ENCODE results near the gene DMRTA2. TPM values are rescaled to one million over a fixed set of nuclear protein-coding genes. Genes with fewer than 3 reads are reported as not detected.

DMRTA2 gene
- total RNA-seq, 4 donors from 2014 or later: not detected

- Histone ChIP-seq H3K4me3 (no peak overlapping the region), H3K9me3 (peaks cover 0 to 14% (median 11%) of the 10 kb centered on the region in 4 donors), H3K36me3 (no peaks in the 10 kb centered on the region), H3K4me1 (no peaks in the 10 kb centered on the region), H3K27me3 (no peaks in the 10 kb centered on the region), H3K27ac (replicated peaks in 1 of 4) (no peak overlapping the region)
- intact Hi-C loops (cut with DNase I): no loop called here
- TF ChIP-seq POLR2A (IDR thresholded peaks at IDR 0.05; ENCODE audit: low read depth) (no peak), CTCF (IDR thresholded peaks at IDR 0.05) (no peak), EP300 (IDR thresholded peaks at IDR 0.05) (no peak), POLR2AphosphoS5 (IDR thresholded peaks at IDR 0.05) (no peak)
- WGBS: 96% methylated on average over 2 of the region's 2 CpGs
- DNase-seq (ENCODE audit: extremely low spot score): no peak
Observed at GRCh38 chr1:50378770-50379169, 44.5 kb downstream of the DMRTA2 start.

- Histone ChIP-seq H3K36me3 (no peaks in the 10 kb centered on the region), H3K4me1 (peaks cover 0 to 2% (median under 1%) of the 10 kb centered on the region in 4 donors), H3K9me3 (peaks cover 0 to 14% (median 11%) of the 10 kb centered on the region in 4 donors), H3K4me3 (no peak overlapping the region), H3K27me3 (peaks cover 0 to 34% (median 2%) of the 10 kb centered on the region in 4 donors), H3K27ac (replicated peaks in 1 of 4) (no peak overlapping the region)
- no peak for TF ChIP-seq CTCF (IDR thresholded peaks at IDR 0.05)
- TF ChIP-seq EP300 (IDR thresholded peaks at IDR 0.05): no peak
- 75% methylated on average over 1 of the region's 1 CpG for WGBS
- DNase-seq (ENCODE audit: extremely low spot score): no peak
- intact Hi-C loops (cut with DNase I): no loop called here
Observed at GRCh38 chr1:50373532-50373931, 49.7 kb downstream of the DMRTA2 start.

GRCh38 chr1:50371749-50372148 is 51.5 kb downstream of the DMRTA2 start:
- intact Hi-C loops (cut with DNase I): no loop called here
- H3K27me3 ChIP-seq: peaks cover 0 to 52% (median 2%) of the 10 kb centered on the region in 4 donors
- WGBS: 59% methylated on average over 3 of the region's 3 CpGs
- H3K4me3 ChIP-seq: no peak overlapping the region
- no peak for DNase-seq (ENCODE audit: extremely low spot score)
- peaks cover 0 to 14% (median 11%) of the 10 kb centered on the region in 4 donors for H3K9me3 ChIP-seq
- TF ChIP-seq CTCF (IDR thresholded peaks at IDR 0.05) (no peak), EP300 (IDR thresholded peaks at IDR 0.05) (no peak), POLR2A (IDR thresholded peaks at IDR 0.05; ENCODE audit: low read depth) (no peak), POLR2AphosphoS5 (IDR thresholded peaks at IDR 0.05) (no peak)
- H3K27ac ChIP-seq (replicated peaks in 1 of 4): no peak overlapping the region
- peaks cover 0 to 8% (median 7%) of the 10 kb centered on the region in 4 donors for H3K4me1 ChIP-seq
- H3K36me3 ChIP-seq: no peaks in the 10 kb centered on the region

GRCh38 chr1:50369830-50370229 is 53.4 kb downstream of the DMRTA2 start:
- H3K36me3 ChIP-seq: no peaks in the 10 kb centered on the region
- peaks cover 0 to 68% (median 2%) of the 10 kb centered on the region in 4 donors for H3K27me3 ChIP-seq
- WGBS: 85% methylated on average over 6 of the region's 7 CpGs
- H3K4me1 ChIP-seq: peaks cover 0 to 8% (median 7%) of the 10 kb centered on the region in 4 donors
- peaks cover 0 to 6% (median 2%) of the 10 kb centered on the region in 4 donors for H3K9me3 ChIP-seq
- intact Hi-C loops (cut with DNase I): no loop called here
- H3K4me3 ChIP-seq: no peak overlapping the region
- DNase-seq (ENCODE audit: extremely low spot score): no peak
- TF ChIP-seq EP300 (IDR thresholded peaks at IDR 0.05) (no peak), CTCF (IDR thresholded peaks at IDR 0.05) (no peak), POLR2AphosphoS5 (IDR thresholded peaks at IDR 0.05) (no peak), POLR2A (IDR thresholded peaks at IDR 0.05; ENCODE audit: low read depth) (no peak)
- H3K27ac ChIP-seq (replicated peaks in 1 of 4): no peak overlapping the region

- WGBS: 80% methylated on average over 5 of the region's 5 CpGs
- Histone ChIP-seq H3K36me3 (no peaks in the 10 kb centered on the region), H3K27ac (replicated peaks in 1 of 4) (no peak overlapping the region), H3K4me3 (no peak overlapping the region), H3K27me3 (peaks cover 0 to 69% (median 2%) of the 10 kb centered on the region in 4 donors), H3K9me3 (no peaks in the 10 kb centered on the region), H3K4me1 (peaks cover 0 to 8% (median 7%) of the 10 kb centered on the region in 4 donors)
- intact Hi-C loops (cut with DNase I): no loop called here
- DNase-seq (ENCODE audit: extremely low spot score): no peak
- no peak for TF ChIP-seq POLR2A (IDR thresholded peaks at IDR 0.05; ENCODE audit: low read depth)
- no peak for TF ChIP-seq EP300 (IDR thresholded peaks at IDR 0.05)
- TF ChIP-seq POLR2AphosphoS5 (IDR thresholded peaks at IDR 0.05): no peak
- TF ChIP-seq CTCF (IDR thresholded peaks at IDR 0.05): no peak
Observed at GRCh38 chr1:50369008-50369634, 54.1 kb downstream of the DMRTA2 start.

All from esophagus muscularis mucosa (tissue), 4 donors.